Fibroblast of the aortic adventitia (primary cell): Measurements from ENCODE around the gene EML6. TPM values are rescaled to one million over a fixed set of nuclear protein-coding genes. Genes with fewer than 3 reads are reported as not detected.

Experiments
- DNase-seq: peaks from one replicate; pipeline ENCODE4 v3.0.0-alpha.2; 2010; ENCODE audit warnings: low read depth
- H3K4me3 ChIP-seq: 2 replicates; pipeline ENCODE4 v1.5.1; 2011; ENCODE audit warnings: low read depth, mild to moderate bottlenecking, control low read depth, low read length, moderate library complexity
- total RNA-seq: library from RNA; depleted of rRNA; stranded (reverse); fragments of >200 nt; gene quantifications from 2 replicates; pipeline ENCODE4 v1.2.3, GENCODE V29; 2012; ENCODE audit warnings: low replicate concordance
- TF ChIP-seq, protein P1 (sequence below): IDR thresholded peaks from 2 replicates; pipeline ENCODE4 v1.5.1; 2011; ENCODE audit warnings: mild to moderate bottlenecking, low read length, control low read depth, inconsistent platforms; ENCODE audit not compliant: insufficient read depth

EML6 gene
- total RNA-seq, 1 donor: 2.8 TPM

DNA sequence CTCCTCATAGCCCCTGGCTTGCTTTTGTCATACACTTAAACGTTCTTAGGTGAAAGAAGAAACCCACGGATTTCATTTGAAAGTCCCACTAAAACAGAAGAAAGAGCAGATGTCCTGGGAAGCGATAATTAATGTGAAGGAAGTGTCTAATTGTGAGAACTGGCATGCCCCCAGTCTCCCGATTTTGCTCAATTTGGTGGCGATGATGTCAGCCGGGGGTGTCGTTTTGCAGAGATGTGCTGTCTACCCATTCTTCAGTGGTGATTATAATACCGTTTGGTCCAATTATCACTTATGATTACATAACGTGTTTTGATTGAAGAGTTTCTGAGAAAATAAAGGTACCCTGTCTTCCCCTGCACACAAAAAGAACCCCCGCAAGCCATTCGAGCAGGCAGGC, 223.7 kb downstream of the EML6 start:
- no peak overlapping the region for H3K4me3 ChIP-seq
- DNase-seq: no peak
- TF ChIP-seq, protein P1, sequence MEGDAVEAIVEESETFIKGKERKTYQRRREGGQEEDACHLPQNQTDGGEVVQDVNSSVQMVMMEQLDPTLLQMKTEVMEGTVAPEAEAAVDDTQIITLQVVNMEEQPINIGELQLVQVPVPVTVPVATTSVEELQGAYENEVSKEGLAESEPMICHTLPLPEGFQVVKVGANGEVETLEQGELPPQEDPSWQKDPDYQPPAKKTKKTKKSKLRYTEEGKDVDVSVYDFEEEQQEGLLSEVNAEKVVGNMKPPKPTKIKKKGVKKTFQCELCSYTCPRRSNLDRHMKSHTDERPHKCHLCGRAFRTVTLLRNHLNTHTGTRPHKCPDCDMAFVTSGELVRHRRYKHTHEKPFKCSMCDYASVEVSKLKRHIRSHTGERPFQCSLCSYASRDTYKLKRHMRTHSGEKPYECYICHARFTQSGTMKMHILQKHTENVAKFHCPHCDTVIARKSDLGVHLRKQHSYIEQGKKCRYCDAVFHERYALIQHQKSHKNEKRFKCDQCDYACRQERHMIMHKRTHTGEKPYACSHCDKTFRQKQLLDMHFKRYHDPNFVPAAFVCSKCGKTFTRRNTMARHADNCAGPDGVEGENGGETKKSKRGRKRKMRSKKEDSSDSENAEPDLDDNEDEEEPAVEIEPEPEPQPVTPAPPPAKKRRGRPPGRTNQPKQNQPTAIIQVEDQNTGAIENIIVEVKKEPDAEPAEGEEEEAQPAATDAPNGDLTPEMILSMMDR: no peak

DNA sequence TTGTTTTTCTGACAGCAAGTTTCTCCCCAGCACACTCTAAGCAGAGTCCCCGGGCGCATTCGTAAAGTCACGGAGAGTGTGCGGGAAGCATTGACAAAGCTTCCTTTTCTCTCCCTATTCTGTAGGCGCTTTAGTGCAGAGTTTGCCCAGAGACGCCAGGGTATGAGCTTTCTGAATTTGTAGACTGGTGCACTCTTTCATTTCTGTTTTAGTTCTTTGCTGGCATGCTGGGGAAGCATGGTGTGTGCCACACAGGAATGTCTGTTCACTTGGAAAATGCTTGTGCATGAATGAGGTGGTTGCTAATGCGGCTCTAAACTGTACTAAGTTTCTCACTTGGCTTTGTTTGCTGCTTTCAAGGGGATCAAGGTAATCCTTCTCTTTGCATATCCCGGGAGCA, 224.2 kb downstream of the EML6 start:
- H3K4me3 ChIP-seq: no peak overlapping the region
- TF ChIP-seq, protein P1: no peak
- DNase-seq: no peak

DNA sequence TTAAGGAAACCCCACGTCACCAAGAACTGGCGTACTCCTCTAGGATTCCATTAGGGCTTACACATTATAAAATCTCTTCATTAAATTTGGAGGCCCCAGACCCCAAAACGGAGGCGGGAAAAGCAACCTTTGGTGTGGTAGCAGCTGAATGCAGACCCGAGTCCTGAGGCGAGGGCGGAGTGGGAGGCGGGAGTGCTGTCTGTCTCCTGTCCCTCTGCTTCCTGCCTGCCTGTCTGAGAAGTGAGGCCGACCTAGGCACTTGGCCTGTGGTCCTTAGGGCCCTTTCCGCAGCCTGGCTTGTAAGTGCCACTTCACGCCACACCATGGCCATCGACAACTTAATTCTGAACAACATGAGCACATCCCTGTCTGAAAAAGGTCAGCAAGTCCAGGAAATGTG, 224.7 kb downstream of the EML6 start:
- TF ChIP-seq, protein P1: no peak
- DNase-seq: no peak
- no peak overlapping the region for H3K4me3 ChIP-seq

DNA sequence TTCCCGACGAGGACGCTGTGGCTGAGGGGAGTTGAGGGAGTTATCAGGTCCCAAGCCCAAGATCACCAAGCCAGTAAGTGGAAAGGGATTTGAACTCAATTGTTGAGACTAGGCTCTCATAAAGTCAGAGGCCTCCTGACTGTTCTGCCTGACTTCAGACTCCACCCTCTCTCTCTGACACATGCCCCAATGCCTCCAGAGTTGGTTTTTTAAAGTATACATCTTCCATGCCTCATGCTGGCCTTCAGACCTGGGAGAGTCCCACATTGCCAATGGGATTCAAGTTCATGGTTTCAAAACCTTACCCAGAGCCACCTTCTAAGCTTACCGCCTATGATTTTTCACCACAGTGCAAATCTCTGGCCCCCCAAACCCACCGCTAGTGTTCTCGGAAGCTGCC, 226.0 kb downstream of the EML6 start:
- no peak for DNase-seq
- TF ChIP-seq, protein P1: no peak
- no peak overlapping the region for H3K4me3 ChIP-seq

DNA sequence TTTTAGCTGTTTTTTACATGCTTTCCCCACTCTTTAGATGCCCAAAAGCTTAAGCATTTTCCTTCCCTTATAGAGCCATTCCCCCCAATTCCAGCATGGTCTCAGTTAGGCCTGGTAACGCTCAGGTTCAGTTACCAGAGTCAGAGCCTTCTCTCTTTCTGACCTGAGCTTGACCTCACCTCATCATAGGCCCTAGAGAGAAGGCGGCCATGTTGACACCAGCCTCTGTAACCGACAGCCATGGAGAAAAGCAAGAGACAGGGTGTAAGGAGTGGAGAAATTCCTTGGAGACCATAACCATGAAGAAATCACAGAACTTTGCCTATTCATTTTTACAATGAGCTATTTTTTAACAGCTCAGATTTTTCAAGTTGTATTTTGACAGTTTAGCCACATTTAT, 227.3 kb downstream of the EML6 start:
- H3K4me3 ChIP-seq: no peak overlapping the region
- TF ChIP-seq, protein P1: no peak
- DNase-seq: no peak

DNA sequence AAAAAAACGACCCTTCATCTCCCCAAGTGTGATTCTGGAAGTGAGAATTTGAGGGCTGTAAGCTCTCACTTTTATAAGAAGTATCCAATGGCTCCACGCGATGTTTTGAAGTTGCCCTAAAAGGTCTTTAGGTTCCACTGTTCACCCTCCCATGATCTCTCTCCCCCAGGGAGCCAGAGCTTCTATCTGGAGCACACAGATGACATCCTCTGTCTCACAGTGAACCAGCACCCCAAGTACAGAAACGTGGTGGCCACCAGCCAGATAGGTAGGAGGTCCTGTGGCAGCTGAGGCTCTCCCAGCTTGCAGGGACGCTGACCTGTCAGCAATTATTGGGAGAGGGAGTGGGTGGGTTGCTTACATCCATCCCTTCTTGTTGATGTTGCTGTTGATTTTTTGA, 229.0 kb downstream of the EML6 start:
- H3K4me3 ChIP-seq: no peak overlapping the region
- TF ChIP-seq, protein P1: no peak
- no peak for DNase-seq

DNA sequence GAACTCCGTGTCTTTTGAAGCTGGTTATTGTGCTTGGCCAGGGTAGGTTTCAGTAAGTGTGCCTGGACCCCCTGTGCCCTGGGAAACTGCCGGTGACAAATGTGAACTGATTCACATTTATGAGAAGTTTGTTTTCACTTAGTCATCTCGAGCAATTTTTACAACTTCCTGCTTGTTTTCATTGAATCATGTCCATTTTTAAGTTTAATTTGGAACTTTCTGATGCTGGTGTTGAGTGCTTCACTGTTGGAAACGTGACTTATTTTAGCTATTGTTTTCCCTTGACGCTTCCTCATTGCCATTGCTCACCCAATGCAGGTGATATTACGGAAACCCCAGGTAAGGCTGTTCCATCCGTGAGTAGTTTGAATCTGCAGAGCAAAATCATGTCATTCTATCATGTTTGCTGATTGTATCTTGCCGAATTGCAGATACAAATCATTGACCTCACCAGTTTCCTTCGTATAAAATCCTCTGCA, 229.6 kb downstream of the EML6 start:
- TF ChIP-seq, protein P1: no peak
- no peak for DNase-seq
- no peak overlapping the region for H3K4me3 ChIP-seq
